ENCODE results near the gene RAD51AP2.

Gene RAD51AP2

DNA sequence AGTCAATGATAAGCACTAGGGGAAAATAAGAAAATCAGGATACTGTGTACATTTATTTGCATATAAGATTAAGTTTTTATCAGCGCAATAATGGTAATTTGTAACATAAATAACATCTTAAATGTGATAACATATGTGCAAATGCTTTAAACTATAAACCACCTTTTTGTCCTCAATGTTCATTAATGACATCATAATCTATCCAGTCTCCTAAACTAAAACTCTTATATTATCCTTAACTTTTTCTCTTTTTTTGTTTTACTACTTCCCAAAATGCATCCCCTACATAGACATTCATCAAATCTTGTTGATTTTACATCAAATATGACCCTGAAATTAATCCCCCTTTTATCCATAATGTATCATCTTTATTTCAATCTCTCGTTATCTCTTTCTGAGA, 3.4 kb upstream of the RAD51AP2 start:
- no peak for ATAC-seq
- TF ChIP-seq ZNF8 (CRISPR knock-in tag; IDR thresholded peaks at IDR 0.05) (no peak), OSR1 (CRISPR knock-in tag; IDR thresholded peaks at IDR 0.05) (no peak), SNAI2 (CRISPR knock-in tag; IDR thresholded peaks at IDR 0.05) (no peak), CSDC2 (CRISPR knock-in tag; IDR thresholded peaks at IDR 0.05) (no peak), GLIS3 (CRISPR knock-in tag; IDR thresholded peaks at IDR 0.05) (no peak), ARNTL (CRISPR knock-in tag; IDR thresholded peaks at IDR 0.05; ENCODE audit: borderline replicate concordance, low read depth) (no peak), ZNF565 (CRISPR knock-in tag; conservative IDR thresholded peaks at IDR 0.05; ENCODE audit: low read depth) (no peak), ZNF70 (CRISPR knock-in tag; IDR thresholded peaks at IDR 0.05) (no peak), TCF4 (CRISPR knock-in tag; IDR thresholded peaks at IDR 0.05; ENCODE audit: borderline replicate concordance) (no peak), CREB5 (CRISPR knock-in tag; IDR thresholded peaks at IDR 0.05; ENCODE audit: low read depth) (no peak), RARB (CRISPR knock-in tag; IDR thresholded peaks at IDR 0.05) (no peak), ZC3H10 (CRISPR knock-in tag; IDR thresholded peaks at IDR 0.05) (no peak), ZFP3 (CRISPR knock-in tag; IDR thresholded peaks at IDR 0.05) (no peak), ISL1 (CRISPR knock-in tag; IDR thresholded peaks at IDR 0.05) (no peak), TOX (CRISPR knock-in tag; IDR thresholded peaks at IDR 0.05; ENCODE audit: borderline replicate concordance) (no peak)
- TF ChIP-seq, protein P1, sequence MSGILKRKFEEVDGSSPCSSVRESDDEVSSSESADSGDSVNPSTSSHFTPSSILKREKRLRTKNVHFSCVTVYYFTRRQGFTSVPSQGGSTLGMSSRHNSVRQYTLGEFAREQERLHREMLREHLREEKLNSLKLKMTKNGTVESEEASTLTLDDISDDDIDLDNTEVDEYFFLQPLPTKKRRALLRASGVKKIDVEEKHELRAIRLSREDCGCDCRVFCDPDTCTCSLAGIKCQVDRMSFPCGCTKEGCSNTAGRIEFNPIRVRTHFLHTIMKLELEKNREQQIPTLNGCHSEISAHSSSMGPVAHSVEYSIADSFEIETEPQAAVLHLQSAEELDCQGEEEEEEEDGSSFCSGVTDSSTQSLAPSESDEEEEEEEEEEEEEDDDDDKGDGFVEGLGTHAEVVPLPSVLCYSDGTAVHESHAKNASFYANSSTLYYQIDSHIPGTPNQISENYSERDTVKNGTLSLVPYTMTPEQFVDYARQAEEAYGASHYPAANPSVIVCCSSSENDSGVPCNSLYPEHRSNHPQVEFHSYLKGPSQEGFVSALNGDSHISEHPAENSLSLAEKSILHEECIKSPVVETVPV (CRISPR knock-in tag; IDR thresholded peaks at IDR 0.05): no peak
- TF ChIP-seq, protein P2, sequence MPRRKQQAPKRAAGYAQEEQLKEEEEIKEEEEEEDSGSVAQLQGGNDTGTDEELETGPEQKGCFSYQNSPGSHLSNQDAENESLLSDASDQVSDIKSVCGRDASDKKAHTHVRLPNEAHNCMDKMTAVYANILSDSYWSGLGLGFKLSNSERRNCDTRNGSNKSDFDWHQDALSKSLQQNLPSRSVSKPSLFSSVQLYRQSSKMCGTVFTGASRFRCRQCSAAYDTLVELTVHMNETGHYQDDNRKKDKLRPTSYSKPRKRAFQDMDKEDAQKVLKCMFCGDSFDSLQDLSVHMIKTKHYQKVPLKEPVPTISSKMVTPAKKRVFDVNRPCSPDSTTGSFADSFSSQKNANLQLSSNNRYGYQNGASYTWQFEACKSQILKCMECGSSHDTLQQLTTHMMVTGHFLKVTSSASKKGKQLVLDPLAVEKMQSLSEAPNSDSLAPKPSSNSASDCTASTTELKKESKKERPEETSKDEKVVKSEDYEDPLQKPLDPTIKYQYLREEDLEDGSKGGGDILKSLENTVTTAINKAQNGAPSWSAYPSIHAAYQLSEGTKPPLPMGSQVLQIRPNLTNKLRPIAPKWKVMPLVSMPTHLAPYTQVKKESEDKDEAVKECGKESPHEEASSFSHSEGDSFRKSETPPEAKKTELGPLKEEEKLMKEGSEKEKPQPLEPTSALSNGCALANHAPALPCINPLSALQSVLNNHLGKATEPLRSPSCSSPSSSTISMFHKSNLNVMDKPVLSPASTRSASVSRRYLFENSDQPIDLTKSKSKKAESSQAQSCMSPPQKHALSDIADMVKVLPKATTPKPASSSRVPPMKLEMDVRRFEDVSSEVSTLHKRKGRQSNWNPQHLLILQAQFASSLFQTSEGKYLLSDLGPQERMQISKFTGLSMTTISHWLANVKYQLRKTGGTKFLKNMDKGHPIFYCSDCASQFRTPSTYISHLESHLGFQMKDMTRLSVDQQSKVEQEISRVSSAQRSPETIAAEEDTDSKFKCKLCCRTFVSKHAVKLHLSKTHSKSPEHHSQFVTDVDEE (CRISPR knock-in tag; IDR thresholded peaks at IDR 0.05): no peak

DNA sequence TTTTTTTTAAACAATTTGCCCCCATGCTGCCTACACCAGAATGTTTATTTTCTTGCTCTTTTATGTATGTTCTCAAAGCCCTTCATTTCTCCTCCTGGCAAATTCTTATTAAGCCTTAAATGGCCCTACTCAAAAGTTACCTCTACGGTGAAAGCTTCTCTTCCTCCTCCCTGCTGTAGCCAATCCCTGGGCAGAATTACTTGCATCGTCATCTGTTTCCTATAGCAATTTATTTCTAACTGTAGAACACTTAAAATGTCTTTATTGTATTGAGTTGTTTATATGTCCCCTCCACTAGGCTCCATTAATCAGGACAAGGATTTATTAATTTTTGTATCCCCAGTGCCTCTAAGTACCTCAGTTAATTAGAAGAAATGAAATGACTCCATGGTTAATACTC, 2.5 kb upstream of the RAD51AP2 start:
- TF ChIP-seq ZC3H10 (CRISPR knock-in tag; IDR thresholded peaks at IDR 0.05): no peak
- TF ChIP-seq, protein P1 (CRISPR knock-in tag; IDR thresholded peaks at IDR 0.05): no peak
- no peak for TF ChIP-seq CSDC2 (CRISPR knock-in tag; IDR thresholded peaks at IDR 0.05)
- no peak for TF ChIP-seq PPARA (CRISPR knock-in tag; IDR thresholded peaks at IDR 0.05; ENCODE audit: borderline replicate concordance)
- no peak for TF ChIP-seq ZFP30 (CRISPR knock-in tag; IDR thresholded peaks at IDR 0.05)
- no peak for ATAC-seq

GRCh38 chr2:17519486-17519885, 1.2 kb upstream of the RAD51AP2 start:
- TF ChIP-seq PPARA (CRISPR knock-in tag; IDR thresholded peaks at IDR 0.05; ENCODE audit: borderline replicate concordance): no peak
- TF ChIP-seq ARNTL (CRISPR knock-in tag; IDR thresholded peaks at IDR 0.05; ENCODE audit: borderline replicate concordance, low read depth): no peak
- TF ChIP-seq ZNF565 (CRISPR knock-in tag; conservative IDR thresholded peaks at IDR 0.05; ENCODE audit: low read depth): no peak
- TF ChIP-seq ZFP30 (CRISPR knock-in tag; IDR thresholded peaks at IDR 0.05): no peak
- no peak for ATAC-seq

DNA sequence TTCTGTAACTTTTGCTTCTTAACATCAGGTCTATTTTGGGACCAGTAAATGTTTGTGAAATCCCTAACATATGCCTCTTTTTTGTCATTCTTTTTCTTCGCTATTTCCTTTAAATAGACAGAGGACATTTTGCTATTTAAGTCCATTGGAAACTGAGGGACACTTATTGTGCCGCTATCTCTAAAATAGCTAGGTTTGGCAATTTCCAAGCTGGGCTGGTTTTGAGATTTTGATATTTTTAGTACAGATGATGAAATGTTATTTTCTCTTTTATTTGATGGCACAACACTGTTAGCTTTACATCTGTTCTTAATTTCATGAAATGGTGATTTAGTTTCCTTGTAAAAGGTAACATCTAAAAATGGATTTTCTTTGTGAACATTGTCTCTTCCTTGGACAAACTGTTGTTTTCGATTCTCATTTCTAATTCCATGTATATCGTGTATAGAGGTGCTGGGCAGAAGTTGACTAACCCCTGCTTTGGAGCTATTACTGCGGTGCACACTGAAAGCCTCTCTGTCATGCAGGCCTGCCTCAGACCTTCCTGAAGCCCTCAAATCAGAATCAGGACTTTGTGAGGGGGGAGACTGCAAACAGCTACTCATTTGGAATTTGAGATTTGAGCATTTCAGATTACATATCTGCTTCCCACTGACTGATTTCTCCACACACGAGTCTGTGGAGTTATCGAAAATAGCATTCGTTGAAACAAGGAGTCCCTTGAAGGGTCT, 594 bp downstream of the RAD51AP2 start:
- peak; percentile 45 for ATAC-seq
- TF ChIP-seq ARNTL (CRISPR knock-in tag; IDR thresholded peaks at IDR 0.05; ENCODE audit: borderline replicate concordance, low read depth): no peak
- no peak for TF ChIP-seq ESRRG (CRISPR knock-in tag; IDR thresholded peaks at IDR 0.05)
- TF ChIP-seq, protein P3, sequence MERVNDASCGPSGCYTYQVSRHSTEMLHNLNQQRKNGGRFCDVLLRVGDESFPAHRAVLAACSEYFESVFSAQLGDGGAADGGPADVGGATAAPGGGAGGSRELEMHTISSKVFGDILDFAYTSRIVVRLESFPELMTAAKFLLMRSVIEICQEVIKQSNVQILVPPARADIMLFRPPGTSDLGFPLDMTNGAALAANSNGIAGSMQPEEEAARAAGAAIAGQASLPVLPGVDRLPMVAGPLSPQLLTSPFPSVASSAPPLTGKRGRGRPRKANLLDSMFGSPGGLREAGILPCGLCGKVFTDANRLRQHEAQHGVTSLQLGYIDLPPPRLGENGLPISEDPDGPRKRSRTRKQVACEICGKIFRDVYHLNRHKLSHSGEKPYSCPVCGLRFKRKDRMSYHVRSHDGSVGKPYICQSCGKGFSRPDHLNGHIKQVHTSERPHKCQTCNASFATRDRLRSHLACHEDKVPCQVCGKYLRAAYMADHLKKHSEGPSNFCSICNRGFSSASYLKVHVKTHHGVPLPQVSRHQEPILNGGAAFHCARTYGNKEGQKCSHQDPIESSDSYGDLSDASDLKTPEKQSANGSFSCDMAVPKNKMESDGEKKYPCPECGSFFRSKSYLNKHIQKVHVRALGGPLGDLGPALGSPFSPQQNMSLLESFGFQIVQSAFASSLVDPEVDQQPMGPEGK (CRISPR knock-in tag; IDR thresholded peaks at IDR 0.05; ENCODE audit: borderline replicate concordance): no peak
- no peak for TF ChIP-seq ZNF565 (CRISPR knock-in tag; conservative IDR thresholded peaks at IDR 0.05; ENCODE audit: low read depth)
- no peak for TF ChIP-seq ZC3H10 (CRISPR knock-in tag; IDR thresholded peaks at IDR 0.05)
- TF ChIP-seq PPARA (CRISPR knock-in tag; IDR thresholded peaks at IDR 0.05; ENCODE audit: borderline replicate concordance): no peak
- TF ChIP-seq POU6F1 (CRISPR knock-in tag; IDR thresholded peaks at IDR 0.05; ENCODE audit: borderline replicate concordance, low read depth): no peak
